ENCODE measurements around the gene HJV. TPM values are rescaled to one million over a fixed set of nuclear protein-coding genes. Genes with fewer than 3 reads are reported as not detected.

The HJV gene
- total RNA-seq, 1 experiment from 2014 or later: not detected

- CTCF ChIA-PET: no interaction called here
- Histone ChIP-seq H3K27me3 (ENCODE audit: low read length) (no peaks in the 10 kb centered on the region), H3K4me3 (ENCODE audit: low read length) (peak overlapping the region; percentile 79), H3K4me1 (ENCODE audit: insufficient read depth, low read length) (peaks cover 9% of the 10 kb centered on the region; the same call in 1 of the 2 replicates), H2AFZ (ENCODE audit: low read length) (peak overlapping the region; percentile 42; the same call in 1 of the 2 replicates), H3K36me3 (ENCODE audit: low read depth, low read length) (no peaks in the 10 kb centered on the region), H3K79me2 (ENCODE audit: low read length) (no peaks in the 10 kb centered on the region), H4K20me1 (ENCODE audit: low read length) (no peaks in the 10 kb centered on the region), H3K27ac (ENCODE audit: low read length) (no peak overlapping the region), H3K9ac (ENCODE audit: low read length) (no peak overlapping the region), H3K9me3 (ENCODE audit: low read length) (no peaks in the 10 kb centered on the region), H3F3A (ENCODE audit: low read length, unreplicated experiment) (peaks cover 6% of the 10 kb centered on the region), H3K9me2 (replicated peaks; ENCODE audit: low read length) (no peaks in the 10 kb centered on the region), H3K4me2 (ENCODE audit: low read length) (peak overlapping the region; percentile 91)
- POLR2A ChIA-PET (ENCODE audit: unreplicated experiment): no interaction called here
- intact Hi-C loops (cut with micrococcal nuclease): no loop called here
- peak; percentile 31 for DNase-seq
- BruUV-seq (replicated peaks): no TSS peak
- no peak for ATAC-seq
- no peak for TF ChIP-seq EZH2 (IDR thresholded peaks at IDR 0.05; ENCODE audit: low read length, unreplicated experiment)
- no peak for TF ChIP-seq EZH2phosphoT487 (IDR thresholded peaks at IDR 0.05; ENCODE audit: borderline replicate concordance, low read length)
- no peak for TF ChIP-seq CTCF (conservative IDR thresholded peaks at IDR 0.05; ENCODE audit: low read depth, low read length)
These were observed 18.3 kb upstream of the HJV start for GRCh38 chr1:146039844-146040194.

GRCh38 chr1:146036965-146037646 is 15.6 kb upstream of the HJV start:
- Histone ChIP-seq H3K79me2 (ENCODE audit: low read length) (no peaks in the 10 kb centered on the region), H4K20me1 (ENCODE audit: low read length) (no peaks in the 10 kb centered on the region), H2AFZ (ENCODE audit: low read length) (peak overlapping the region; percentile 90), H3K4me3 (ENCODE audit: low read length) (peak overlapping the region; percentile 79), H3F3A (ENCODE audit: low read length, unreplicated experiment) (peaks cover 6% of the 10 kb centered on the region), H3K36me3 (ENCODE audit: low read depth, low read length) (no peaks in the 10 kb centered on the region), H3K27ac (ENCODE audit: low read length) (peak overlapping the region; percentile 18), H3K27me3 (ENCODE audit: low read length) (no peaks in the 10 kb centered on the region), H3K9me2 (replicated peaks; ENCODE audit: low read length) (no peaks in the 10 kb centered on the region), H3K4me1 (ENCODE audit: insufficient read depth, low read length) (peaks cover 11% of the 10 kb centered on the region; the same call in 1 of the 2 replicates), H3K9ac (ENCODE audit: low read length) (peak overlapping the region; percentile 46), H3K9me3 (ENCODE audit: low read length) (no peaks in the 10 kb centered on the region), H3K4me2 (ENCODE audit: low read length) (peak overlapping the region; percentile 91)
- ChIA-PET POLR2A (ENCODE audit: unreplicated experiment) (interaction anchor here (0.6 to 1.4 kb wide), 2 partner anchors 15 to 79 kb away, joined by 4 to 7 read pairs; no protein-coding TSS in a partner anchor), CTCF (interaction anchor here (0.8 kb wide), 1 partner anchor 145 kb away, joined by 4 read pairs; no protein-coding TSS in a partner anchor)
- ATAC-seq (peak; percentile 40), DNase-seq (peak; percentile 97)
- TF ChIP-seq EZH2phosphoT487 (IDR thresholded peaks at IDR 0.05; ENCODE audit: borderline replicate concordance, low read length): no peak
- no peak for TF ChIP-seq CTCF (conservative IDR thresholded peaks at IDR 0.05; ENCODE audit: low read depth, low read length)
- TF ChIP-seq EZH2 (IDR thresholded peaks at IDR 0.05; ENCODE audit: low read length, unreplicated experiment): no peak
- intact Hi-C loops (cut with micrococcal nuclease): no loop called here
- no TSS peak for BruUV-seq (replicated peaks)
